ENCODE measurements around the gene POU2F3. TPM values are rescaled to one million over a fixed set of nuclear protein-coding genes. Genes with fewer than 3 reads are reported as not detected.
A peak's percentile ranks its signal among the peaks of the same experiment; 100 is the strongest.

Gene POU2F3
- total and polyA plus RNA-seq, 4 donors: 2.6 to 3.9 (median 3.1) TPM

DNA sequence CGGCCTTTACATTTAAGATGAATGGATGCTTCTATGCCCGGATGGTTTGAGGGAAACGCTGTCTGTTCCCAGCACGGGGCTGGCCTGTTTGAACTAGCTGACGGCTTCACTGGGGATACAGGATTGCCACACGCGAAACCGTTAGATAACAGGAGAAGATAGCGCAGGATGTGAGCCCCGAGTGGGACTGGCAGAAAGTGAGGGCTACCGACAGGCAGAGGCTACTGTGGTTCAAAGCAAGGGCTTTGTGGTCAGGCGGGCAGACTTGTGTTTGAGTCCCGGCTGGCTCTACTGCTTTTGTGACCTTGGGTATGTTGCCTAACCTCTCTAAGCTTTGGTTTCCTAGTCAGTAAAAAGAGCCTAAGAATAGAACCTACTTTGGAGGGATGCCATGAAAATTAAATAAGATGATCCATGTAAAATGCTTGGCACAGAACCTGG is 31.9 kb upstream of the POU2F3 start:
- H3K9me3 ChIP-seq (ENCODE audit: control insufficient read depth in 4 of 4, insufficient read depth in 3 of 4, low read length in 3 of 4): no peaks in the 10 kb centered on the region
- no peak overlapping the region for H3K4me3 ChIP-seq
- WGBS, 2 donors: 21 to 33% methylated on average over 13 of the region's 13 CpGs
- H3K9ac ChIP-seq (ENCODE audit: insufficient read depth in 1 of 2, low read length in 2 of 2): no peak overlapping the region
- TF ChIP-seq, protein P1, sequence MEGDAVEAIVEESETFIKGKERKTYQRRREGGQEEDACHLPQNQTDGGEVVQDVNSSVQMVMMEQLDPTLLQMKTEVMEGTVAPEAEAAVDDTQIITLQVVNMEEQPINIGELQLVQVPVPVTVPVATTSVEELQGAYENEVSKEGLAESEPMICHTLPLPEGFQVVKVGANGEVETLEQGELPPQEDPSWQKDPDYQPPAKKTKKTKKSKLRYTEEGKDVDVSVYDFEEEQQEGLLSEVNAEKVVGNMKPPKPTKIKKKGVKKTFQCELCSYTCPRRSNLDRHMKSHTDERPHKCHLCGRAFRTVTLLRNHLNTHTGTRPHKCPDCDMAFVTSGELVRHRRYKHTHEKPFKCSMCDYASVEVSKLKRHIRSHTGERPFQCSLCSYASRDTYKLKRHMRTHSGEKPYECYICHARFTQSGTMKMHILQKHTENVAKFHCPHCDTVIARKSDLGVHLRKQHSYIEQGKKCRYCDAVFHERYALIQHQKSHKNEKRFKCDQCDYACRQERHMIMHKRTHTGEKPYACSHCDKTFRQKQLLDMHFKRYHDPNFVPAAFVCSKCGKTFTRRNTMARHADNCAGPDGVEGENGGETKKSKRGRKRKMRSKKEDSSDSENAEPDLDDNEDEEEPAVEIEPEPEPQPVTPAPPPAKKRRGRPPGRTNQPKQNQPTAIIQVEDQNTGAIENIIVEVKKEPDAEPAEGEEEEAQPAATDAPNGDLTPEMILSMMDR (IDR thresholded peaks at IDR 0.05; ENCODE audit: control extremely low read depth, extremely low read depth): no peak
- no peaks in the 10 kb centered on the region for H3K36me3 ChIP-seq (ENCODE audit: control insufficient read depth in 4 of 4, insufficient read depth in 4 of 4, low read length in 4 of 4)
- no peaks in the 10 kb centered on the region for H3K27me3 ChIP-seq (ENCODE audit: control insufficient read depth in 3 of 3, insufficient read depth in 3 of 3, low read length in 2 of 3)
- peaks cover 0 to 37% (median 13%) of the 10 kb centered on the region in 5 donors for H3K4me1 ChIP-seq (ENCODE audit: control insufficient read depth in 5 of 5, insufficient read depth in 5 of 5, low read length in 5 of 5)
- no peak for ATAC-seq (ENCODE audit: insufficient read depth, low FRiP score)
- H3K27ac ChIP-seq (ENCODE audit: low read depth in 1 of 2, low read length in 1 of 2): no peak overlapping the region
- peak in 2 of 3 donors; percentile 44 to 48 for DNase-seq

DNA sequence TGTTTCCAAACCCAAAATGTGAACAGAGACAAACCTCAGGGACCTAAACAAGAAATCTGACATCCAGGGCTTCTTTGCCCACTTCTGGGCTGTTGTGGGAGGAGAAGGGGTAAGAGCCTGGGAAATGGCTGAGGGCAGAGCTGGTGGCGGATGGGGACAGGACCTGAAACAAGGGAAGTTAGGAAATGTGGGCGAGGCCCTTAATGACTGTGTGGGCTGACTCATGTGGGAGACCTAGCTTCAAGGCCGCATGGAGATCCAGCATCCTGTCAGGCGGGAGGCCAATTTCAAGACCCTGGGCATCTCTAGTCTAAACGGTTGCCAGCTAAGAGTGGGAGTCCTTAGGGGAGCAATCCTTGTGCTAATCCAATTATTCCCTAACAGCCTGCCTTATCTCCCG is 31.2 kb upstream of the POU2F3 start:
- H3K9ac ChIP-seq (ENCODE audit: insufficient read depth in 1 of 2, low read length in 2 of 2): no peak overlapping the region
- no peaks in the 10 kb centered on the region for H3K9me3 ChIP-seq (ENCODE audit: control insufficient read depth in 4 of 4, insufficient read depth in 3 of 4, low read length in 3 of 4)
- WGBS, 2 donors: 15 to 37% methylated on average over 6 of the region's 6 CpGs
- TF ChIP-seq, protein P1 (IDR thresholded peaks at IDR 0.05; ENCODE audit: control extremely low read depth, extremely low read depth): no peak
- H3K4me3 ChIP-seq: no peak overlapping the region
- H3K4me1 ChIP-seq (ENCODE audit: control insufficient read depth in 5 of 5, insufficient read depth in 5 of 5, low read length in 5 of 5): peaks cover 0 to 38% (median 10%) of the 10 kb centered on the region in 5 donors
- no peak for ATAC-seq (ENCODE audit: insufficient read depth, low FRiP score)
- H3K27me3 ChIP-seq (ENCODE audit: control insufficient read depth in 3 of 3, insufficient read depth in 3 of 3, low read length in 2 of 3): no peaks in the 10 kb centered on the region
- no peaks in the 10 kb centered on the region for H3K36me3 ChIP-seq (ENCODE audit: control insufficient read depth in 4 of 4, insufficient read depth in 4 of 4, low read length in 4 of 4)
- DNase-seq: peak in 2 of 3 donors; percentile 45 to 56
- peak overlapping the region in 1 of 2 donors; percentile 34 for H3K27ac ChIP-seq (ENCODE audit: low read depth in 1 of 2, low read length in 1 of 2)

DNA sequence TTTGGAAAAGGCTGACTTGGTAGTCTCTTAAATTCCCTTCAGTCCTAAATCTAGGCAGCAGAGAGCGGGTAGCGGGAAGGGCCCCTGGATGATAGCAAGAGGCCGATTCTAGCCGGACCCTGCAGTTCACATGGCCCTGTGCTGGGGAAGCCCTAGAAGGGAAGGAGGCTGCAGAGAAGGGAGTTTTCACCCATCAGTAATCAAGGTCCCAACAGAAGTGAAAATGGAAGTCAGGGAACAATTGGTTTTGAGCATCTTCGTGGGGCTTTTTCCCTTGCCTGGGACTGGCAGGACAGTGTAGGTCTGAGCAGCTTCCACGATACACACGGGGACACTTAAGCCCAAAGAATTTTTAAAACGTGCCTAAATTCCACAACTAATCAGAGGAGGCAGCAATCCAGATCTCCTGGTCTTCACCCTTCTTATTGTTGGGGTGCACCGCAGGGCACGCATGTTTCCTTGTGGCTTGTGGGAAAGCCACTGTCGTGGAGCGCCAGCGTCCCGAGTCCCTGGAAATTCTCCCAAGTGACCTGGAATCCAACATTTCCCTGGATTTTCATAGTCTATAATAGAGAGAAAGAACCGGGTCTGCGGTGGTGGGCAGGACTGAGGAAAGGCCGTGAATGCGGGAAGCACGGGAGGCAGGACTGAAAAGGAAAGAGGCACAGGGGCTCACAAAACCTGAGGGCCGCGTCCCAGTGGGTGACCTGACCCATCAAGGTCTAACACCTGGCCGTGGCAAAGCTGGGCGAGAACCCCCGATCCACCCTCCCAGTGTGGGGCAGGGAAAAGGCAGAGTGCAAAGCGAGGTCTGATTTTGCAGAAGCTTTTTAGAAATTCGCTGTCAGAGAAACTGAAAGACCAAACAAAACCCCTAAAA is 30.0 kb upstream of the POU2F3 start:
- peak in 1 of 3 donors; percentile 32 for DNase-seq
- Histone ChIP-seq H3K9me3 (ENCODE audit: control insufficient read depth in 4 of 4, insufficient read depth in 3 of 4, low read length in 3 of 4) (no peaks in the 10 kb centered on the region), H3K4me3 (peak overlapping the region; percentile 2), H3K9ac (ENCODE audit: insufficient read depth in 1 of 2, low read length in 2 of 2) (peak overlapping the region in 1 of 2 donors; percentile 92), H3K27me3 (ENCODE audit: control insufficient read depth in 3 of 3, insufficient read depth in 3 of 3, low read length in 2 of 3) (no peaks in the 10 kb centered on the region), H3K36me3 (ENCODE audit: control insufficient read depth in 4 of 4, insufficient read depth in 4 of 4, low read length in 4 of 4) (peaks cover 0 to 5% (median 0%) of the 10 kb centered on the region in 4 donors), H3K4me1 (ENCODE audit: control insufficient read depth in 5 of 5, insufficient read depth in 5 of 5, low read length in 5 of 5) (peaks cover 0 to 38% (median 9%) of the 10 kb centered on the region in 5 donors), H3K27ac (ENCODE audit: low read depth in 1 of 2, low read length in 1 of 2) (peak overlapping the region in 1 of 2 donors; percentile 43)
- 18 to 20% methylated on average over 26 of the region's 26 CpGs for WGBS, 2 donors
- TF ChIP-seq, protein P1 (IDR thresholded peaks at IDR 0.05; ENCODE audit: control extremely low read depth, extremely low read depth): no peak
- no peak for ATAC-seq (ENCODE audit: insufficient read depth, low FRiP score)

All from lung (tissue), 12 donors.